Neuronal stem cell (in vitro differentiated cells): ENCODE data around the gene ATRN.

Experiments
- DNase-seq: peaks from one replicate; pipeline ENCODE4 v3.0.0-alpha.2; 2013; ENCODE audit warnings: low spot score
- H2AFZ ChIP-seq: one replicate; pipeline ENCODE4 v1.6.1; 2013; ENCODE audit warnings: mild to moderate bottlenecking, low read length, inconsistent platforms
- H2AK5ac ChIP-seq: 2 replicates; pipeline ENCODE4 v1.6.1; 2013; ENCODE audit warnings: low read depth, mild to moderate bottlenecking, inconsistent platforms, low read length, moderate library complexity, mixed read lengths
- H2BK120ac ChIP-seq: 2 replicates; pipeline ENCODE4 v1.6.1; 2013; ENCODE audit warnings: low read depth, mild to moderate bottlenecking, inconsistent platforms, low read length, moderate library complexity, mixed read lengths
- H2BK12ac ChIP-seq: one replicate; pipeline ENCODE4 v1.6.1; 2013; ENCODE audit warnings: low read length, inconsistent platforms
- H2BK15ac ChIP-seq: 2 replicates; pipeline ENCODE4 v1.6.1; 2013; ENCODE audit warnings: mild to moderate bottlenecking, low read length, inconsistent platforms, mixed read lengths
- H2BK5ac ChIP-seq: one replicate; pipeline ENCODE4 v1.6.1; 2013; ENCODE audit warnings: inconsistent platforms, mild to moderate bottlenecking, low read length, moderate library complexity
- H3K14ac ChIP-seq: one replicate; pipeline ENCODE4 v1.6.1; 2013; ENCODE audit warnings: low read length, inconsistent platforms
- H3K18ac ChIP-seq: 2 replicates; pipeline ENCODE4 v1.6.1; 2013; ENCODE audit warnings: low read length, inconsistent platforms
- H3K23ac ChIP-seq: 2 replicates; pipeline ENCODE4 v1.6.1; 2013; ENCODE audit warnings: low read depth, mild to moderate bottlenecking, mixed read lengths, low read length, inconsistent platforms; ENCODE audit not compliant: poor library complexity
- H3K27ac ChIP-seq: replicated peaks from 3 replicates; pipeline ENCODE4 v1.5.1; 2013; ENCODE audit warnings: low read length, inconsistent platforms
- H3K27me3 ChIP-seq, 3 experiments: 2 replicates each; pipeline ENCODE4 v1.6.1; 2013; ENCODE audit warnings: low read length in 3 of 3, mild to moderate bottlenecking in 2 of 3, inconsistent platforms in 1 of 3, low read depth in 1 of 3, mixed read lengths in 1 of 3, moderate library complexity in 1 of 3; ENCODE audit not compliant: control insufficient read depth in 3 of 3, insufficient read depth in 3 of 3
- H3K36me3 ChIP-seq, 2 donors: replicated peaks in 1 of 2; 2 replicates each; pipeline ENCODE4 v1.6.1; 2013; ENCODE audit warnings: low read length in 2 of 2; ENCODE audit not compliant: control insufficient read depth in 2 of 2, insufficient read depth in 2 of 2
- H3K4ac ChIP-seq: 2 replicates; pipeline ENCODE4 v1.6.1; 2013; ENCODE audit warnings: inconsistent platforms, mild to moderate bottlenecking, low read length, moderate library complexity
- H3K4me1 ChIP-seq, 2 donors: 1 replicate in 1 of 2; 2 replicates in 1 of 2; pipeline ENCODE4 v1.6.1; 2013; ENCODE audit warnings: low read length in 2 of 2, low read depth in 1 of 2; ENCODE audit not compliant: control insufficient read depth in 2 of 2, insufficient read depth in 1 of 2
- H3K4me2 ChIP-seq: one replicate; pipeline ENCODE4 v1.6.1; 2013; ENCODE audit warnings: mild to moderate bottlenecking, low read length, inconsistent platforms; ENCODE audit not compliant: insufficient read depth, poor library complexity, severe bottlenecking
- H3K4me3 ChIP-seq, 2 donors: 2 replicates each; pipeline ENCODE4 v1.5.1; 2013; ENCODE audit warnings: low read length in 2 of 2, mild to moderate bottlenecking in 2 of 2, inconsistent platforms in 1 of 2, moderate library complexity in 1 of 2
- H3K79me1 ChIP-seq: one replicate; pipeline ENCODE4 v1.6.1; 2013; ENCODE audit warnings: low read depth, mild to moderate bottlenecking, inconsistent platforms, low read length, moderate library complexity
- H3K9ac ChIP-seq: one replicate; pipeline ENCODE4 v1.6.1; 2013; ENCODE audit warnings: mild to moderate bottlenecking, low read depth, low read length, inconsistent platforms; ENCODE audit not compliant: poor library complexity
- H3K9me3 ChIP-seq, 2 donors: replicated peaks in 1 of 2; 2 replicates each; pipeline versions ENCODE3 to v1.6.1; 2013; ENCODE audit warnings: low read length in 2 of 2, mild to moderate bottlenecking in 2 of 2, inconsistent platforms in 1 of 2, low read depth in 1 of 2, mixed read lengths in 1 of 2, moderate library complexity in 1 of 2; ENCODE audit not compliant: control insufficient read depth in 2 of 2, insufficient read depth in 1 of 2
- H4K8ac ChIP-seq: one replicate; pipeline ENCODE4 v1.6.1; 2013; ENCODE audit warnings: low read depth, mild to moderate bottlenecking, inconsistent platforms, low read length, moderate library complexity
- H4K91ac ChIP-seq: one replicate; pipeline ENCODE4 v1.6.1; 2013; ENCODE audit warnings: low read length, low read depth, mild to moderate bottlenecking, inconsistent platforms; ENCODE audit not compliant: poor library complexity
- WGBS, 2 donors: extraction: QIAGEN DNeasy Blood & Tissue Kit; methylation state at CpG; one replicate each; pipeline ENCODE4 v1.1.7; 2013; ENCODE audit warnings: missing lambda C conversion rate in 2 of 2, mixed read lengths in 1 of 2; ENCODE audit not compliant: insufficient read length in 2 of 2, insufficient replicate concordance in 1 of 2; ENCODE audit errors: extremely low coverage in 2 of 2; 5-methylcytosine and 5-hydroxymethylcytosine counted together

ATRN gene

GRCh38 chr20:3622406-3622805 is 151.6 kb downstream of the ATRN start:
- no CpG with 5 or more reads among the region's 4 CpGs for WGBS, 2 donors
- peaks cover 6 to 16% of the 10 kb centered on the region in 2 donors for H3K4me1 ChIP-seq
- no peak overlapping the region for H2BK5ac ChIP-seq
- no peak overlapping the region for H3K4ac ChIP-seq
- no peak overlapping the region for H4K8ac ChIP-seq
- DNase-seq: no peak
- H3K4me3 ChIP-seq: no peak overlapping the region
- H3K14ac ChIP-seq: no peak overlapping the region
- H3K36me3 ChIP-seq: no peaks in the 10 kb centered on the region
- no peak overlapping the region for H3K9ac ChIP-seq
- H2AFZ ChIP-seq: no peak overlapping the region
- H3K23ac ChIP-seq: no peak overlapping the region
- H2BK12ac ChIP-seq: no peak overlapping the region
- H3K79me1 ChIP-seq: no peaks in the 10 kb centered on the region
- no peak overlapping the region for H2BK15ac ChIP-seq
- H3K27me3 ChIP-seq: no peaks in the 10 kb centered on the region
- H2AK5ac ChIP-seq: no peak overlapping the region
- no peak overlapping the region for H3K18ac ChIP-seq
- no peak overlapping the region for H3K27ac ChIP-seq
- no peak overlapping the region for H2BK120ac ChIP-seq
- H4K91ac ChIP-seq: no peak overlapping the region
- H3K4me2 ChIP-seq: no peak overlapping the region
- H3K9me3 ChIP-seq: no peaks in the 10 kb centered on the region

GRCh38 chr20:3627476-3627875 is 156.7 kb downstream of the ATRN start:
- Histone ChIP-seq H3K18ac (no peak overlapping the region), H2AFZ (no peak overlapping the region), H3K4me3 (no peak overlapping the region), H3K23ac (no peak overlapping the region), H3K36me3 (peaks cover 2 to 4% of the 10 kb centered on the region in 2 donors), H2AK5ac (no peak overlapping the region), H2BK12ac (no peak overlapping the region), H3K14ac (no peak overlapping the region), H4K8ac (no peak overlapping the region), H3K9me3 (peaks cover 0 to 8% of the 10 kb centered on the region in 2 donors), H3K27ac (no peak overlapping the region), H2BK5ac (no peak overlapping the region), H3K9ac (no peak overlapping the region), H3K4me1 (peaks cover 6 to 12% of the 10 kb centered on the region in 2 donors), H3K4ac (no peak overlapping the region), H2BK120ac (no peak overlapping the region), H3K4me2 (no peak overlapping the region), H3K27me3 (no peaks in the 10 kb centered on the region), H4K91ac (no peak overlapping the region), H3K79me1 (no peaks in the 10 kb centered on the region), H2BK15ac (no peak overlapping the region)
- DNase-seq: no peak
- no CpG with 5 or more reads among the region's 2 CpGs for WGBS, 2 donors

GRCh38 chr20:3628502-3629314 is 157.9 kb downstream of the ATRN start:
- H3K9ac ChIP-seq: no peak overlapping the region
- H4K91ac ChIP-seq: no peak overlapping the region
- no peak overlapping the region for H2AFZ ChIP-seq
- H4K8ac ChIP-seq: no peak overlapping the region
- no peak overlapping the region for H3K18ac ChIP-seq
- no peak overlapping the region for H3K27ac ChIP-seq
- H3K9me3 ChIP-seq: peaks cover 0 to 8% of the 10 kb centered on the region in 2 donors
- peaks cover 4 to 8% of the 10 kb centered on the region in 2 donors for H3K4me1 ChIP-seq
- H3K4me2 ChIP-seq: no peak overlapping the region
- H3K23ac ChIP-seq: no peak overlapping the region
- H3K4ac ChIP-seq: no peak overlapping the region
- no peak overlapping the region for H2BK15ac ChIP-seq
- no peak overlapping the region for H2BK5ac ChIP-seq
- WGBS, 2 donors: no CpG with 5 or more reads among the region's 16 CpGs
- H3K27me3 ChIP-seq: no peaks in the 10 kb centered on the region
- DNase-seq: no peak
- peak overlapping the region; percentile 84 for H3K14ac ChIP-seq
- H2AK5ac ChIP-seq: peak overlapping the region; percentile 61
- no peak overlapping the region for H3K4me3 ChIP-seq
- peak overlapping the region; percentile 10 for H2BK120ac ChIP-seq
- H3K36me3 ChIP-seq: peaks cover 2 to 4% of the 10 kb centered on the region in 2 donors
- H3K79me1 ChIP-seq: no peaks in the 10 kb centered on the region
- no peak overlapping the region for H2BK12ac ChIP-seq

GRCh38 chr20:3629893-3630292 is 159.1 kb downstream of the ATRN start:
- no peak overlapping the region for H3K4ac ChIP-seq
- no peaks in the 10 kb centered on the region for H3K79me1 ChIP-seq
- no peak overlapping the region for H2BK15ac ChIP-seq
- H3K4me3 ChIP-seq: no peak overlapping the region
- no peak overlapping the region for H2BK12ac ChIP-seq
- no peak overlapping the region for H3K9ac ChIP-seq
- peaks cover 0 to 8% of the 10 kb centered on the region in 2 donors for H3K9me3 ChIP-seq
- H2BK120ac ChIP-seq: no peak overlapping the region
- H2AFZ ChIP-seq: no peak overlapping the region
- no peak for DNase-seq
- H3K27ac ChIP-seq: no peak overlapping the region
- peaks cover 0 to 3% of the 10 kb centered on the region in 2 donors for H3K4me1 ChIP-seq
- H3K36me3 ChIP-seq: peaks cover 2 to 4% of the 10 kb centered on the region in 2 donors
- H4K91ac ChIP-seq: no peak overlapping the region
- H3K4me2 ChIP-seq: no peak overlapping the region
- no peak overlapping the region for H2BK5ac ChIP-seq
- H2AK5ac ChIP-seq: no peak overlapping the region
- H3K23ac ChIP-seq: no peak overlapping the region
- no peaks in the 10 kb centered on the region for H3K27me3 ChIP-seq
- no peak overlapping the region for H3K18ac ChIP-seq
- no CpG with 5 or more reads among the region's 2 CpGs for WGBS, 2 donors
- no peak overlapping the region for H4K8ac ChIP-seq
- H3K14ac ChIP-seq: no peak overlapping the region
